Testis (tissue), 3 donors: ENCODE data around the gene STOX2. TPM values are rescaled to one million over a fixed set of nuclear protein-coding genes. Genes with fewer than 3 reads are reported as not detected.

Experiments used
- DNase-seq: peaks from one replicate; pipeline ENCODE4 v3.0.0-alpha.2; 2019
- H3K27ac ChIP-seq, 2 donors: fragments of 200-600 bp; sonication (generic); one replicate each; pipeline ENCODE4 v1.5.1; 2019
- H3K27me3 ChIP-seq: fragments of 200-600 bp; sonication (generic); one replicate; pipeline ENCODE4 v1.5.1; 2019
- H3K36me3 ChIP-seq: fragments of 200-600 bp; sonication (generic); one replicate; pipeline ENCODE4 v1.5.1; 2017; ENCODE audit warnings: low read depth; ENCODE audit errors: missing control alignments
- H3K4me1 ChIP-seq: fragments of 200-600 bp; sonication (generic); one replicate; pipeline ENCODE4 v1.5.1; 2019
- H3K4me3 ChIP-seq, 2 donors: fragments of 200-600 bp; sonication (generic); one replicate each; pipeline ENCODE4 v1.5.1; 2017 to 2019
- H3K9me3 ChIP-seq: fragments of 200-600 bp; sonication (generic); one replicate; pipeline ENCODE4 v1.5.1; 2017
- CTCF ChIP-seq, 3 experiments: fragments of 450-650 bp in 2 of 3; fragments of 200-600 bp in 1 of 3; sonication (generic) in 1 of 3; IDR thresholded peaks; one replicate each; pipeline ENCODE4 v1.5.1; 2016 to 2019; ENCODE audit warnings: antibody characterized with exemption in 3 of 3, mild to moderate bottlenecking in 2 of 3, moderate library complexity in 1 of 3
- POLR2A ChIP-seq: fragments of 450-650 bp; IDR thresholded peaks from one replicate; pipeline ENCODE4 v1.6.1; 2017; ENCODE audit warnings: antibody characterized with exemption, mild to moderate bottlenecking, moderate library complexity
- WGBS, 2 donors: methylation state at CpG; one replicate each; pipeline ENCODE4 v1.1.5; 2018; 5-methylcytosine and 5-hydroxymethylcytosine counted together
- intact Hi-C: fragments of 100-400 bp; cut with DNase I; formaldehyde crosslinking; loops from one replicate; pipeline ENCODE4 v1.15.1; 2023; ENCODE audit warnings: low total_unique reads
- polyA plus RNA-seq: library from polyadenylated mRNA; stranded (reverse); fragments of 350-450 nt; fragmentation: Illumina TruSeq; extraction: RNeasy Lipid Tissue Mini Kit (QIAGEN cat#74804); gene quantifications from one replicate; pipeline ENCODE4 v1.2.3, GENCODE V29; 2014; ENCODE audit warnings: low read depth, low replicate concordance; ENCODE audit not compliant: insufficient read depth
- total RNA-seq, 2 donors: library from RNA; depleted of rRNA; stranded (reverse); fragments of >200 nt; gene quantifications; one replicate each; pipeline ENCODE4 v1.2.3, GENCODE V29; 2016

Gene STOX2
- total and polyA plus RNA-seq, 3 donors from 2014 or later = 5.8 to 17.7 (median 15.2) TPM

GRCh38 chr4:183986971-183987946, 82.2 kb downstream of the STOX2 start:
- Histone ChIP-seq H3K4me1 (peaks cover 13% of the 10 kb centered on the region), H3K36me3 (no peaks in the 10 kb centered on the region), H3K4me3 (peak overlapping the region in 1 of 2 donors; percentile 21), H3K9me3 (no peaks in the 10 kb centered on the region), H3K27me3 (no peaks in the 10 kb centered on the region), H3K27ac (peak overlapping the region in 1 of 2 donors; percentile 37)
- 32 to 35% methylated on average over 30 to 43 of the region's 43 CpGs for WGBS, 2 donors
- peak; percentile 73 for DNase-seq
- intact Hi-C loops = no loop called here
- TF ChIP-seq CTCF (IDR thresholded peaks at IDR 0.05) (no peak), POLR2A (no peak)

GRCh38 chr4:183987987-183988392, 82.9 kb downstream of the STOX2 start:
- intact Hi-C loops = no loop called here
- peak overlapping the region; percentile 15 to 37 for H3K27ac ChIP-seq
- no peaks in the 10 kb centered on the region for H3K36me3 ChIP-seq
- DNase-seq = peak; percentile 86
- no peaks in the 10 kb centered on the region for H3K9me3 ChIP-seq
- H3K4me3 ChIP-seq = peak overlapping the region in 1 of 2 donors; percentile 21
- no peak for TF ChIP-seq POLR2A
- TF ChIP-seq CTCF (IDR thresholded peaks at IDR 0.05) = no peak
- no peaks in the 10 kb centered on the region for H3K27me3 ChIP-seq
- peaks cover 13% of the 10 kb centered on the region for H3K4me1 ChIP-seq
- WGBS, 2 donors = 2% methylated on average over 10 of the region's 10 CpGs

- intact Hi-C loops = no loop called here
- TF ChIP-seq CTCF (IDR thresholded peaks at IDR 0.05) = no peak
- TF ChIP-seq POLR2A = no peak
- H3K27ac ChIP-seq = peak overlapping the region; percentile 15 to 37
- no peak overlapping the region for H3K4me3 ChIP-seq
- no peaks in the 10 kb centered on the region for H3K9me3 ChIP-seq
- 46 to 66% methylated on average over 6 to 9 of the region's 9 CpGs for WGBS, 2 donors
- H3K27me3 ChIP-seq = no peaks in the 10 kb centered on the region
- peaks cover 13% of the 10 kb centered on the region for H3K4me1 ChIP-seq
- no peaks in the 10 kb centered on the region for H3K36me3 ChIP-seq
- no peak for DNase-seq
These were observed 83.8 kb downstream of the STOX2 start for GRCh38 chr4:183988874-183989273.

GRCh38 chr4:183989461-183989860, 84.4 kb downstream of the STOX2 start:
- intact Hi-C loops = no loop called here
- 77 to 85% methylated on average over 6 of the region's 6 CpGs for WGBS, 2 donors

More at GRCh38 chr4:183989461-183989860, 84.4 kb downstream of the STOX2 start:
- Histone ChIP-seq H3K27ac (no peak overlapping the region), H3K9me3 (no peaks in the 10 kb centered on the region), H3K4me3 (no peak overlapping the region), H3K4me1 (peaks cover 13% of the 10 kb centered on the region), H3K27me3 (no peaks in the 10 kb centered on the region), H3K36me3 (no peaks in the 10 kb centered on the region)
- TF ChIP-seq CTCF (IDR thresholded peaks at IDR 0.05) (no peak), POLR2A (no peak)
- DNase-seq = no peak
